Lower leg skin (tissue), 3 donors: ENCODE measurements around the gene SKIL.
"Not testable (repeated sequence)": the region's sequence is repeated elsewhere in the genome, so short reads cannot be mapped to it uniquely, and the experiment has no call there.

Experiments used
- CTCF ChIP-seq, 3 donors: fragments of 450-650 bp; IDR thresholded peaks; one replicate each; pipeline ENCODE4 v1.5.1; 2016; ENCODE audit warnings: antibody characterized with exemption in 3 of 3, mild to moderate bottlenecking in 3 of 3, moderate library complexity in 2 of 3
- POLR2A ChIP-seq, 2 donors: fragments of 450-650 bp; IDR thresholded peaks; one replicate each; pipeline ENCODE4 v1.6.1; 2016 to 2017; ENCODE audit warnings: antibody characterized with exemption in 2 of 2, mild to moderate bottlenecking in 1 of 2, moderate library complexity in 1 of 2

- TF ChIP-seq CTCF, POLR2A (IDR thresholded peaks at IDR 0.05): not testable (repeated sequence)
These were observed 29.5 kb upstream of the SKIL start for GRCh38 chr3:170327868-170328548.
